Loucy (cell line): ENCODE measurements around the gene TNFRSF8.

ENCODE experiments used
- H2AFZ ChIP-seq: fragments of 200-600 bp; sonication (generic); 2 replicates; pipeline ENCODE4 v1.6.0; 2016; ENCODE audit warnings: antibody characterized with exemption, mild to moderate bottlenecking, low read length, moderate library complexity
- H3F3A ChIP-seq: fragments of 200-600 bp; 2 replicates; pipeline ENCODE4 v1.6.0; 2016; ENCODE audit warnings: antibody characterized with exemption, low read depth, mild to moderate bottlenecking
- H3K27me3 ChIP-seq: fragments of 200-600 bp; sonication (generic); 2 replicates; pipeline ENCODE4 v1.6.1; 2014; ENCODE audit warnings: low read length, mild to moderate bottlenecking; ENCODE audit not compliant: insufficient read depth, poor library complexity, severe bottlenecking
- H3K36me3 ChIP-seq: fragments of 200-600 bp; sonication (generic); 2 replicates; pipeline ENCODE4 v1.6.1; 2016; ENCODE audit warnings: low read length; ENCODE audit not compliant: insufficient read depth
- H3K4me1 ChIP-seq: fragments of 200-600 bp; sonication (generic); 2 replicates; pipeline ENCODE4 v1.5.1; 2014; ENCODE audit warnings: low read length, mild to moderate bottlenecking; ENCODE audit not compliant: insufficient read depth, poor library complexity, severe bottlenecking
- H3K4me2 ChIP-seq: fragments of 200-600 bp; sonication (generic); 2 replicates; pipeline ENCODE4 v1.6.0; 2014; ENCODE audit warnings: antibody characterized with exemption, low read length, low read depth, mild to moderate bottlenecking; ENCODE audit not compliant: poor library complexity, severe bottlenecking
- H3K4me3 ChIP-seq: fragments of 200-600 bp; sonication (generic); 2 replicates; pipeline ENCODE4 v1.5.1; 2014; ENCODE audit warnings: low read length, mild to moderate bottlenecking, mixed read lengths; ENCODE audit not compliant: poor library complexity, severe bottlenecking
- H3K79me2 ChIP-seq: fragments of 200-600 bp; sonication (generic); 2 replicates; pipeline ENCODE4 v1.6.1; 2014; ENCODE audit warnings: low read length; ENCODE audit not compliant: insufficient read depth
- H3K9ac ChIP-seq: fragments of 200-600 bp; sonication (generic); 2 replicates; pipeline ENCODE4 v1.6.0; 2014; ENCODE audit warnings: mild to moderate bottlenecking, low read depth, low read length, moderate library complexity; ENCODE audit not compliant: poor library complexity, severe bottlenecking
- H3K9me2 ChIP-seq: fragments of 200-600 bp; sonication (generic); replicated peaks from 2 replicates; pipeline ENCODE4 v1.6.1; 2016; ENCODE audit warnings: low read depth, low read length, mixed read lengths
- H3K9me3 ChIP-seq: fragments of 200-600 bp; sonication (generic); 2 replicates; pipeline ENCODE4 v1.6.1; 2014; ENCODE audit warnings: mild to moderate bottlenecking, antibody characterized with exemption, low read length, low read depth; ENCODE audit not compliant: insufficient read depth
- H4K20me1 ChIP-seq: fragments of 200-600 bp; sonication (generic); 2 replicates; pipeline ENCODE4 v1.6.0; 2014; ENCODE audit warnings: antibody characterized with exemption, low read length, mild to moderate bottlenecking; ENCODE audit not compliant: insufficient read depth, poor library complexity, severe bottlenecking
- EZH2phosphoT487 ChIP-seq: fragments of 200-600 bp; IDR thresholded peaks from 2 replicates; pipeline ENCODE4 v1.6.1; 2018; ENCODE audit warnings: antibody characterized with exemption, mild to moderate bottlenecking, moderate library complexity, borderline replicate concordance
- TF ChIP-seq, protein P1 (sequence below): fragments of 200-600 bp; sonication (generic); conservative IDR thresholded peaks from 2 replicates; pipeline ENCODE4 v1.5.1; 2014; ENCODE audit warnings: mild to moderate bottlenecking, antibody characterized with exemption, low read length

Gene TNFRSF8

DNA sequence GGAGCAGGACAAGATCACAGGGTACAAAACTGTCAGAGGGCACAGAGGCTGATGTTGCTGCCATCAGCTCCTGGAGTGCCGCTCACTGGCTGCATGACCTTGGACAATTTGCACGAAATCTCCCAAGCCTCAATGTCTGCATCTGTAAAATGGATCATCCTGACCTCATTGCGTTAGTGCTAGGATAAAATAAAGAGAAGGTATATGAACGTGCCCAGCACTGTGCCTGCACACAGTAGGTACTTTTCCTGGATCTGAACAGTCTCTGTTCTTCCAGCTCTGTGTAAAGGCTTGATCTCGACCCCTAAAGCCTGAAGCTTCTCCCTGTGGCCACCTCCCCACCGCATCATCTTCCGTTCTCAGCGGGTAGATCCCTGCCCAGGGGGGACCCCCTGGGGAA is 116.6 kb downstream of the TNFRSF8 start:
- H3K36me3 ChIP-seq = no peaks in the 10 kb centered on the region
- H2AFZ ChIP-seq = no peak overlapping the region
- no peaks in the 10 kb centered on the region for H3K9me2 ChIP-seq
- H3K79me2 ChIP-seq = peaks cover 56% of the 10 kb centered on the region
- peak overlapping the region; percentile 61 for H3K4me3 ChIP-seq
- H3K27me3 ChIP-seq = no peaks in the 10 kb centered on the region
- peaks cover 43% of the 10 kb centered on the region for H3K4me1 ChIP-seq
- TF ChIP-seq, protein P1, sequence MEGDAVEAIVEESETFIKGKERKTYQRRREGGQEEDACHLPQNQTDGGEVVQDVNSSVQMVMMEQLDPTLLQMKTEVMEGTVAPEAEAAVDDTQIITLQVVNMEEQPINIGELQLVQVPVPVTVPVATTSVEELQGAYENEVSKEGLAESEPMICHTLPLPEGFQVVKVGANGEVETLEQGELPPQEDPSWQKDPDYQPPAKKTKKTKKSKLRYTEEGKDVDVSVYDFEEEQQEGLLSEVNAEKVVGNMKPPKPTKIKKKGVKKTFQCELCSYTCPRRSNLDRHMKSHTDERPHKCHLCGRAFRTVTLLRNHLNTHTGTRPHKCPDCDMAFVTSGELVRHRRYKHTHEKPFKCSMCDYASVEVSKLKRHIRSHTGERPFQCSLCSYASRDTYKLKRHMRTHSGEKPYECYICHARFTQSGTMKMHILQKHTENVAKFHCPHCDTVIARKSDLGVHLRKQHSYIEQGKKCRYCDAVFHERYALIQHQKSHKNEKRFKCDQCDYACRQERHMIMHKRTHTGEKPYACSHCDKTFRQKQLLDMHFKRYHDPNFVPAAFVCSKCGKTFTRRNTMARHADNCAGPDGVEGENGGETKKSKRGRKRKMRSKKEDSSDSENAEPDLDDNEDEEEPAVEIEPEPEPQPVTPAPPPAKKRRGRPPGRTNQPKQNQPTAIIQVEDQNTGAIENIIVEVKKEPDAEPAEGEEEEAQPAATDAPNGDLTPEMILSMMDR = no peak
- no peak for TF ChIP-seq EZH2phosphoT487
- H3K9me3 ChIP-seq = no peaks in the 10 kb centered on the region
- H3K9ac ChIP-seq = peak overlapping the region; percentile 36
- no peaks in the 10 kb centered on the region for H4K20me1 ChIP-seq
- H3F3A ChIP-seq = no peaks in the 10 kb centered on the region; the same call in 1 of the 2 replicates
- H3K4me2 ChIP-seq = peak overlapping the region; percentile 80

DNA sequence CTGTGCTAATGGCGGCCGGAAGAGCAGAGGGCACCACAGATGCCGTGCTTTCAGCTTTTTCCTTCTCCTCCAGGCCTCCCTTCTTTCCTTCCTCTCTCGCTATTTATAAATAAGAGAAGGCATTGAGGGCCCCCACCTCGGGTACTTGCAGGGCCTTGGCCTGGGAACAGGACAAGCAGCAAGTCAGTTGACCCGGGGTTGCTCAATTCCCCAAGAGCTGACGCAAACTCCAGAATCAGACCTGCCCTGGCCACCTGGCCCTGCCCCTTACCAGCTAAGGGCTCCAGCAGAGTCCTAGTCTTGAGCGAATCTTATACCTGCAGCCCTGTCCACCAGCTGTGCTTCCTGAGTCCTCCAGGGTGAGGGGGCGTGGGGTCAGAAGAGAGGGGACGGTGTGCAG is 117.2 kb downstream of the TNFRSF8 start:
- Histone ChIP-seq H3F3A (no peaks in the 10 kb centered on the region; the same call in 1 of the 2 replicates), H3K9ac (no peak overlapping the region), H3K27me3 (no peaks in the 10 kb centered on the region), H3K4me2 (no peak overlapping the region), H4K20me1 (no peaks in the 10 kb centered on the region), H3K4me1 (peaks cover 36% of the 10 kb centered on the region), H3K36me3 (no peaks in the 10 kb centered on the region), H3K9me3 (no peaks in the 10 kb centered on the region), H3K9me2 (no peaks in the 10 kb centered on the region), H2AFZ (no peak overlapping the region), H3K4me3 (no peak overlapping the region), H3K79me2 (peaks cover 50% of the 10 kb centered on the region; the same call in 1 of the 2 replicates)
- TF ChIP-seq, protein P1 = no peak
- TF ChIP-seq EZH2phosphoT487 = no peak

DNA sequence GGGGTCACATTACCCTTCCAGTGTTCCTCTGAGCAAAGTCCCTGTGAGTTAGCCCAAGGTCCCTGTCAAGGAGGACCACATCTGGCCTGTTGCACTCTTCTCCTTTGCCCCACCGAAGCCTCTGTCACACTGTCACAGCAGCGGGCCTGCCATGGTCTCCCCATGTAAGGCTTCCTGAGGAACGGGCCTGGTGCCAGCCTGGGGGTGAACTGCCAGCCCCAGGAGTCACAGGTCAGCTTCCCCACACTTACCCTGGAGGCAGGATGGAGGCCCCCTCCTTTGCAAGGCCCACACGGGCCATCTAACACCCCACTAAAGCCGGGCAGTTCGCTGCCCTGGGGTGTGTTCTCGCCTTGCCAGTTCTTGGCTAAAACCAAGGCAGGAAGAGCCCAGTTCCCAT is 117.8 kb downstream of the TNFRSF8 start:
- Histone ChIP-seq H3K9ac (no peak overlapping the region), H2AFZ (no peak overlapping the region), H3K9me2 (no peaks in the 10 kb centered on the region), H3F3A (no peaks in the 10 kb centered on the region; the same call in 1 of the 2 replicates), H3K27me3 (no peaks in the 10 kb centered on the region), H3K4me2 (no peak overlapping the region), H3K36me3 (no peaks in the 10 kb centered on the region), H4K20me1 (no peaks in the 10 kb centered on the region), H3K4me3 (no peak overlapping the region), H3K9me3 (no peaks in the 10 kb centered on the region), H3K4me1 (peaks cover 32% of the 10 kb centered on the region), H3K79me2 (peaks cover 45% of the 10 kb centered on the region; the same call in 1 of the 2 replicates)
- TF ChIP-seq, protein P1 = no peak
- TF ChIP-seq EZH2phosphoT487 = no peak
